GM18511 (cell line): Measurements from ENCODE around the gene NOTCH1.

Experiments
- ATAC-seq: cut with Tn5 transposase; IDR thresholded peaks from one replicate; pipeline ENCODE4 v1.9.1; 2021; ENCODE audit warnings: mild to moderate bottlenecking, moderate library complexity; ENCODE audit not compliant: unreplicated experiment

The NOTCH1 gene

DNA sequence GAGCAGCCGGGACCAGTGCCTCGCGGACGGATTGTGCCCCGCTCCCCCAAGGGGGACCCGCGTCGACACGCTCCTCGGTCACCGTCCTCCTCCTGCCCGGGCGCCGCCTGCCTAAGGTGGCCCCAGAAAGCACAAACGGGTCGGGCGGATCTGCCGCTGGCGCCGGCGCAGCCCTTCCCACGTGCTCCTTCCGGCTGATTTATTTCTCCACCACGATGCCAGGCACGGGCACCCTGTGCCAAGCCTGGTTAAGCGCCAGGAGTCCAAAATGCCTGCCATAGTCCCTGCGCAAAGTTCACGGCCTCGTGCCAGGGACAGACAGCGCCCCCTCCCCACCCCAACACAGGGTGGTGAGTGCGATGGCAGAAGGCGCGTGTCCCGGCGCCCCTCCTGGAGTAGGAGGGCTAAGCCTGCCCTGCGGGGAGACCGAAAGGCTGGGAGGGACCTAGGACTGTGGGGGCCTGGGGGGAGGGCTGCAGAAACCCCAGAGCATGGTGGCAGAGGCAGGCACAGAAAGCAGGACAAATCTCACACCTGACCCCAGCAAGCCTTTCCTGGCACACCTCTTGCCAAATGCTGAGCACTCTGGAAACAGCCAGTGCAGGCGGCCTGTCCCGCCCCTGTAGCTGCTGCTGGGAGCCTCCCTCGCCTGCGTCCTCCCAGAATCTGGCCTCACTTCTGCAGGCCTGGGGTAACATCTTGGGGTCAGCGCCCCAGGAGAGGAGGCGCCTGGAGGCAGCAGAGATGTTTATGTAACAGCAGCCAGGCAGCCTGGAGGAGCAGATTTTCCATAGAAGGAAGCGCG is 1.1 kb upstream of the NOTCH1 start:
- ATAC-seq, result peak; percentile 4

DNA sequence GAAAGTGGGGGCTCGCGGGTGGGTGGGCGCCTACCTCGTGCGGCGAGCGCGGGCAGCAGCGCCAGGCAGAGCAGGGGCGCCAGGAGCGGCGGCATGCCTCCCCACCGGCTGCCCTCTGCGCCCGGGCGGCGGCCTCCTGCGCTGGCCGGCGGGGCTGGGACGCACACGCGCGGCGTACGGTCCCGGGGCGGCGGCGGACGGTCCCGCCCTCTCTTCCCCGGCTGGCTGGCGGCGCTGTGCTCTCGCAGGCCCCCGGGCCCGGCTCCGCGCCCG is 220 bp downstream of the NOTCH1 start:
- no peak for ATAC-seq

DNA sequence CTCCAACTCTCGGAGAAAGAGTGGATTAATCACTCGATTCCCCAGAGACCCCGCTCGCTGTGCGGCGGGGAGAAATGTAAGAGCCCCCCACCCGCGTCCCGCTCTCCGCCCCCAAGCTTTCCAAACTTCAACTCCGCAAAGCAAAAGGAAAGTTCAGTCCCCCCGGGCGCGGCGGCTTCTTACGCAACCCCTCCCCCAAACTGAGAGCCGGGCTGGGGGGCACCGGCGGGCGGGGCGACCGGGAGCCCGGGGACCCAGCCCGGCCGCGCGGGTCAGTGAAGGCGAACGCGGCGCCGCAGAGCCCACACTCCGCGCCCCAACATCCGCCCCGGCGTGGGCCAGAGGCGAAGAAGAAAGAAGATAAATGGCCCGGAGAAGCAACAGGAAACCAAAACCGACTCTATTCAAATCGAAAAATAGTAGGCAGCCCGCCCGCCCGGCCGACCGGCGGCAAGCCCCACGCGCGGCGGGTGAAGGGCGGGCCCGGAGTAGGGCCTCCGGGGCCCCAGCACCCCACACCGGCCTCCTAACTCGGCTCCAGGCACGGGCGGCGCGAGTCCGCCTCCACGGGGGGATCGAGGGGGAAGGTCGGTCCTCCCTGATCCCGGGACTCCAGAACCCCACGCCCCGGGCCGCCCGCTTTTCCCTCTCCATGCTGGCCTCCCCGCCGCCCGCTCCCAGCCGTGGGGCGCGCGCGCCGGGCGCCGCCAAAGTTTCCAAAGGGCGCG is 720 bp downstream of the NOTCH1 start:
- peak; percentile 17 for ATAC-seq

DNA sequence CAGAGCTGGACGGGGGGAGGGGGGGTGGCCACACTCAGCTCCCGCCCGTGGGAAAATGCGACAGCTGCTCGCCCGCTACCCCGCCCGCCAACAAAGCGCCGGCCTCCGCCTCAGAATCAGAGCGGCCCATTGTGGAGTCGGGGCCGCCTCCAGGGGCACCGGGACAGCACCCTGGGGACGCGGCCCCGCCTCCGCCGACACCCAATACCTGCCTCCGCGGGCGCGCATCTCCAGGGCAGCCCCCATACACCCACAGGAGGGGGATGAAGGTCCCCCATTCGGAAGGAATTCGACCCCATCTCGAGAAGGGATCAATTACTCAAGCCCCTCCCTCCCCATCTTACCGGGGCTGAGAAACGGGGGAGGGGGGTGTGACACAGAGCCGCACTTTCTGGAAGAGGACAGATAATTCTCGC is 1.3 kb downstream of the NOTCH1 start:
- ATAC-seq, result no peak

DNA sequence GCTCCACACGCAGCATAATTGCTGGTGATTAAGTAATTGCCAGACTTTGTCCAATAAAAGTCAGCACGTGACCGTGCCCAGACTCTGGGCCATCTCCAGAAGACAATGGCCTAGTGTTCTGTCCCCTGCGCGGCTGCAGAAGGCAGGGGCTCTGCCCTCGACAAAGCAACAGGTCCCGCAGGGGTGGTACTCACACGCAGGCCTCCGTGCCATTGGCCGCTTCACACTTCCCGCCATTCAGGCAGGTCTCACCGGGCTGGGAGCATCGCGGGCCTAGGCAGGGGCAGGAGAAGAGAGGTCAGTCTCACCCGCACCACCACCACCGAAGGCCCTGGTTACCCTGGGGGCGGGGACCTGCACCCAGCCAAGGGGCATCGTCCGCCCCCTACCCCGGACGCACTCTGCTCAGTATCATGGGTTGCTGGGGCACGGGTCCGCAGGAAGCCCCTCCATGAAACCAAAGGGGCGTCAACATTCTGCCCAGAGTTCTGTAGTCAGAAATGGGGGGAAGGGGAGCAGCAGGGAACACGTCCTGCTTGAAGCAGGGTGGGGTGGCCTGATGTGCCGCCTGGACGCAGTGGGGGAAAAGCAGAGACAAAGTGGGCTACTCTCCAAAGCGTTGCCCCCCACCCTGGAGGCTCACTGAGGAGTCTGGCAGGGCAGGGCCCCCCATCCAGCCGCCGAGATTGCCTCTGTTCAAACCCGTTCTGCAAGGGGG is 1.9 kb downstream of the NOTCH1 start:
- ATAC-seq, result no peak

DNA sequence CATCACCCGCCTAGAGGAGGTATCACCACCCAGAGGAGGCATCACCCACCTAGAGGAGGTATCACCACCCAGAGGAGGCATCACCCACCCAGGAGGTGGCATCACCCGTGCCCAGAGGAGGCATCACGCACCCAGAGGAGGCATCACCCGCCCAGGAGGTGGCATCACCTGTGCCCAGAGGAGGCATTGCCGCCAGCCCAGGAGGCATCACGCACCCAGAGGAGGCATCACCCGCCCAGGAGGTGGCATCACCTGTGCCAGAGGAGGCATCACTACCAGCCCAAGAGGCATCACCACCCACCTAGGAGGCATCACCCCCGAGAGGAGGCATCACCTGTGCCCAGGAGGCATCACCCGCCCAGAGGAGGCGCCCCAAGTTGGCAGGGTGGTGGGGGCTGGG is 2.6 kb downstream of the NOTCH1 start:
- no peak for ATAC-seq

DNA sequence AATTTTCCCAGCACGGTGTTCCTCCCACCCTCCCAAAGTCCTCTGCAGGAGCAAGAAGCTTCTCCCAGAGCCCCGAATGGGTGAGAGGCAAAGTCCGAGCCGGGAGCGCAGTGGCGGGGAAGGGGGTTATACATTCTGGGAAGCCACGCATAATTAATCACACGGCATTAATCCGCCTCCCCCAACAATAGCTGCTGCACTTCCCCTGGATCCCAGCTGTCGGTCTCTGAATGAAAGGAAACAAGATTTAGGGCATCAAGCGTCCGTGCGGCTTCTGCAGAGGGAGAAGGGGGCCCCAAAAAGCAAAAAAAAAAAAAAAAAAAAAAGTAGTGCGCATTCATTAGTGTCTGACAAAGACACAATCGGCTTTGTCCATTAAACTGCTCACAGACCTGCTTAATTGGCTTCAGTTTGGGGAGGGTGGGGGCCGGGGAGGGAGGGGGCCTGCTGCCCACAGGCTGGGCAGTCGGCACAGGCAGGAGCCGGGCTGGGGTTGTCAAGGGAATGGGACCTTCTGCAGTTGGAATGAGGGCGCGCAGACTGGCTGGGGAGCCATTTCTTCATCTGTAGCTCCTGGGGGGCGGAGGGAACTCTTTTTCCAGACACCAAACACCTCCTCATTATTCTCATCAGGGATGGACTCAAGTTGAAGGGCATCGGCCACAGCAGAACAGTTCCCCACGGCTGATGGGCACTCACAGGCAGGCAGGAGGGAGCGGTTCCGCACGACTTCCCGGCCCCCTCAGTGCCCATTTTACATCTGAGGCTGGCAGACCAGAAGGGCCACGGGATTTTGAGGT is 3.4 kb downstream of the NOTCH1 start:
- ATAC-seq, result no peak

DNA sequence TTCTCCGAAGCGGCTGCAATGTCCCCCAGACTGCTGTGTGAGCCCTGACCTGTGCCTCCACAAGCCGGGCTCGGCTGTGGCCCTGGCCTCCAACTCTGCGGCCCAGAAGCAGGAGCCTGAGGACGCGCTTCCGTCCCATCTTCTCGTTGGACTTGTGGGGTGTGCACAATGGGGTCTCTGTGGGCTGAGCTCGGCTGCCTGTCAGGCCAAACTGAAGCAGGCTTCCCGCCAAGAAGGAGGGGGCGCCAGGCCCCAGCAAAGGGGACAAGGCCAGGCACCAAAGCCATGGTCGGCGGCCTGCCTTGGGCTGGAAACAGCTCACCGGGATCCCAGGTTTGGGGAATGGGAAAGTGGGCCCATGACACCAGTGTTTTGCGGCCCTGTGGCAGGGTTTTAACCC is 4.1 kb downstream of the NOTCH1 start:
- ATAC-seq, result no peak

DNA sequence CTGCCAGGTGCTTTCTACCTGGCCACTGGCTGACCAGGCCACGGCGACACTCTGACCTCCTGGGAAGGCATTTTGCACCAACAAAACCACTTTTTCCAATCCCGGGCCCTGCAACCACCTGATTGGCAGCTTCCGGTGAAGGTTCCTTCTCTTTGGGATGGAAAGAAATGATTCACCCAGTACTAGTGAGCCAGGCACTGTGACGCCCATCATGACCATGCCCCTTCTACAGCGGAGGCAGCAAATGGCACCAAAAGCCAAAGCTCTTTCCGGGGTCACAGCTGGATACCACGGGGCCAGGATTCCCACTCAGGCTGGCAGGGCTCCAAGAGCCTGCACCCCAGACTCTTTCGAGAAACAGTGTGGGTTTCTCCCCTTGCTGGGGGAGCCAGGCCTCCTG is 4.7 kb downstream of the NOTCH1 start:
- no peak for ATAC-seq

DNA sequence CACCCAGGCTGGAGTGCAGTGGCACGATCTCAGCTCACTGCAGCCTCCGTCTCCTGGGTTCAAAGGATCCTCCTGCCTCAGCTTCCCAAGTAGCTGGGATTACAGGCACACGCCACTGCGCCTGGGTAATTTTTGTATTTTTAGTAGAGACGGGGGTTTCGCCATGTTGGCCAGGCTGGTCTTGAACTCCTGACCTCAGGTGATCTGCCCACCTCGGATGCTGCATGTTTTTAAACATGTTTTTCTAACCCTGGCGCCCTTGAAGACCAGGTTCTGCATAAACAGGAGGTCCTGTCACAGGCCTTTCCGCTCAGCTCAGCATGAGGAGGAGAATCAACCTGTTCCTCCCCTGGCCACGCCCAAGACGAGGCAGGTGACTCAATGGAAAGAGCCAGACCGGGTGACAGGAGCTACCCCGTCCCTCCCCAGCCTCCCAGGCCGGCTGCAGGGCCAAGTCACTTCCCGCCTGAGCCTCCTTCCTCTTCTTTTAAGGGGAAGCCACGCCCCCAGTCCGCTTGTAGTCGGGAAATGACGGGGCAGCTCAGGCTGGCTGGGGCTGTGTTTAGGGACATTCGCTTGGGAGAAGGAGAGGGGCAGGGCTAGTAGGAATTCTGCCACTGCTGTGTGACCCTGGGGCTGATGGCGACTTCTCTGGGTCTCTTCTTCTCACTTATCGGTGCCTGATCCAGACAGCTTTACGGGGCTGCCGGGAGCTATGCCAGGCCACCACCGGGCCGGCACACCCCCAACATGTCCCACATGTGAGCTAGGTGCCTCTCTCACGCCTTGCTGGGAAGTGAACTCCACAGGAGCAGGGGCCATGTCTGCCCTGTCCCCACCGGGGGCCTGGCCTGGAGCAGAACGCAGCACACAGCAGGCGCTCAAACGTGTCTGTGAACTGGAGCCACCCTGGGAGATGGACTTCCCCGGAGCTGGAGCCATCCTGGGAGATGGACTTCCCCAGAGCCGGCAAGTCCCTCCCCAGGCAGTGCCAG is 6.1 kb downstream of the NOTCH1 start:
- no peak for ATAC-seq

DNA sequence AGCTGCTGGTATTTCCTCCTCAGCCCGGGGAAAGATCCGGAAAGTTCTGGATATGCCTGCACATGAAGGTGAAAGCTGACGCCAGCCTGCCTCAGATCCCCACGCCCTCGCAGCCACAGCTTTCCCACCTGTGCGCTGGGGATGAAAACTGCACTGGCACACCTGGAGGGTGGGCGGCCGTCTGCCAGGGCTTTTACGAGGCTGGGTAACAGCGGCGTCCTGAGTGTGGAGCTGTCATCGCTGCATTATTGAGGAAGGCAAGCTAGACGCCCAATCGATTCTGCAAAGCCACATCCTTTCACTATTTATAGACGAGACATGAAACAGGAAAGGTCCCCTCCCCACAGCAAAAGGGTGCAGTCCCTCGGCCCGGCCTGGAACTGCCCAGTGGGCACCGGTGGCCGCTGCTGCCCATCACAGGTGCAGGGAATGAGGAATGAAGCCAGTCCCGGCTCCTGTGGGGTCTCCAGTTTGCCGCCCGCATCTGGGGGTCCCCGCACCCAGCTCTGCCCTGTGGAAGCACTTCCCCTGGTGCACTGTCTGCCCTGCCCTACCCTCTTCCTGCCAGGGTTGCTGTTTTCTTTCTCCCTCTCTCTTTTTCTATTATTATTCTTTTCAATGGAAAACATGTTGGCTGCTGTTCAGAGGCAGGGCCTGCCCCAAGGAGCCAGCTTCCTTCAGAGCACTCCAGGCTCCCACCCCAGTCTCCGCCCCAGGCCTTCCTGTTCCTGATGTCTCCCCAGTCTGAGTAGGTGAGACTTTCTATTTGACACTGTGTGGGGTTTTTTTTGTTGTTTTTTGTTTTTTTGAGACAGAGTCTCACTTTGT is 7.0 kb downstream of the NOTCH1 start:
- ATAC-seq, result no peak

DNA sequence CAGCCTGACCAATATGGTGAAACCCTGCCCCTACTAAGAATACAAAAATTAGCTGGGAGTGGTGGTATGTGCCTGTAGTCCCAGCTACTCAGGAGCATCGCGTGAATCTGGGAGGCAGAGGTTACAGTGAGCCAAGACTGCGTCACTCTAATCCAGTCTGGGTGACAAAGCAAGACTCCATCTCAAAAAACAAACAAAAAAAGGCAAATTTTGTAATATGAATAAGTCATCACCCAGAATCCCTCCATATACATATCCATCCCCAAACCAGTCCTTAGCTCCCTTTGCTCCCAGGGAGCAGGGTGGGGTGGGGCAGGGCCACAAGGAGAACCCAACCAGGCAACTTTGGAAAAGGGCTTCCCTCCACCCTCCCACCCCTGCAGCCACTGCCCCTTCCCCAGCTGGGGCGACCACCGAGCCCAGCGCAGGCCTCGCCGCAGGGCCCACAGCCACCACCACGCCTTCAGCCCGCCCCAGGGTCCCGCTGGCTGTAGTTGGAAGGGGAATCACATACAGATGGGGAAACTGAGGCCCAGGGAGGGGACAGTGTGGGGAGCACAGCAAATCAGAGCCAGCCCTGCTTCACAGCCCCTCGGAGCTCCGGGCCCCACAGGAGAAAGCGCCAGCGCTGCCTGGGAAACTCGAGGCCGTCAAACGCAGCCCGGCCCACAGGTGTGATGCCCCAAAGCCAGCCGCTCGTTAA is 7.8 kb downstream of the NOTCH1 start:
- ATAC-seq, result no peak

DNA sequence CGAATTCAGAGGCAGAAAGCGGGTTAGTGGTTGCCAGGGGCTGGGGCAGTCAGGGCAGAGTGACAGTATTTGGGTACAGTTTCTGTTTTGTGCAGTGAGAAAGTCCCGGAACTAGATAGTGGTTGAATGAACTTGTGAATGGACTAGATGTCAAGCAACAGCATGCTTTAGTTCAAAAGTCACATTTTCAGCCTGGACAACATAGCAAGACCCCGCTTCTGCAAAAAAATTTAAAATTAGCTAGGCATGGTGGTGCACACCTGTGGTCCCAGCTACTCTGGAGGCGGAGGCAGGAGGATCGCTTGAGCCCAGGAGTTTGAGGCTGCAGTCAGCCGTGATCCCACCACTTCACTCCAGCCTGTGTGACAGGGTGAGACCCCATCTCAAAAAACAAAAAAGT is 8.4 kb downstream of the NOTCH1 start:
- ATAC-seq, result no peak

DNA sequence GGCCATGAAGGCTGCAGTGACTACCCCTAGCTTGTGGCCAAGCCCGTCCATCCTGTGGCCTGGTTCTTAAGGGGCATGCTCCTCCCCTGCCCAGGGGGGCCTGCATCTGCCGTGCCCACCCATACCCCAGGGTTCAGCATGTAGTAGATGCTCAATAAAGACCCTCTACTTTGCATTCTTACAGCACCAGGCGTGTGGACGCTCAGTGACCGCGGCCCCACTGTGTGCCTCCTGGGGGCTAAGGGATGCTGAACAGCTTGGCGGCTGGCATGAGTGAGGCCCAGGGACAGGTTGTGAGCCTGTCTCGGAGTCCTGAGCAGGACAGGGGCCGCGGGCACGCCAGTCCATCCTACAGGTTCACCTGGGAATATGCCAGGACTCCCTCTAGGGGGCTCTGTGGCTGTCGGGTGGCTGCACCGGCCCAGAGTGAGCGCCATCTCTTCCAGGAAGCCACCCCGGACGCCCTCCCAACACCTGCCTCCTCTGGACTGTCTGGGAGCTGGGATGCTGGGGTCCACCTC is 9.1 kb downstream of the NOTCH1 start:
- ATAC-seq, result no peak

DNA sequence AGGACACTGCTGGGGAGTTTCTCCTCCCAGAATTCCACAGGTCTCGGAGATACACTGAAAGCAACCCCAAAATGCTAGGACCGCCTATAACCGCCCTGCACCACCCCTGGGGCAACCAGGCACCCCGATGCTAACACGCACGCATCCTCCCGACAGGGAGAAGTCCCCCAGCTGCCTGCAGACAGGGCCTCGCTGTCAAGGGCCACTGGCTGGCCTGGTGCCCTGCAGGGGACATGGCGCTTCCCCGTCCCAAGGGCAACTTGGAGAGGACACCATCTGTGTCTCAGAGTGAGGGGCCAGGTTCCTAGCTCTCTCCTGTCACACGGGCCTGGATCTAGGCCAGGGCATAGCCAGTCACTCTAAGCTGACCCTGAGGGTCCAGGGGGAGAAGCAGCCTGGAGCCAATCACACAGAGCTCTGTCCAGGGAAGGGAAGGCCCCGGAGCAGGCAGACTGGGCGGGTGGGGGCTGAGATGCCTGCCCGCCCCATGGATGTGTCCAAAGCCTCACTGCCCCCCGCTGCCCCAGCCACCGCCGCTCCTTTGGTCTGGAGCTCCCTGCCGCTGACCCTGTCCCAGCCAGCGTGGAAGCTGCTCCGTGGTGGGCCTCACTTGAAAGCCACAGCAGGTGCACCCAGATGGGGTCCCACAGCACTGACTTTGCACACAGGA is 9.7 kb downstream of the NOTCH1 start:
- no peak for ATAC-seq

DNA sequence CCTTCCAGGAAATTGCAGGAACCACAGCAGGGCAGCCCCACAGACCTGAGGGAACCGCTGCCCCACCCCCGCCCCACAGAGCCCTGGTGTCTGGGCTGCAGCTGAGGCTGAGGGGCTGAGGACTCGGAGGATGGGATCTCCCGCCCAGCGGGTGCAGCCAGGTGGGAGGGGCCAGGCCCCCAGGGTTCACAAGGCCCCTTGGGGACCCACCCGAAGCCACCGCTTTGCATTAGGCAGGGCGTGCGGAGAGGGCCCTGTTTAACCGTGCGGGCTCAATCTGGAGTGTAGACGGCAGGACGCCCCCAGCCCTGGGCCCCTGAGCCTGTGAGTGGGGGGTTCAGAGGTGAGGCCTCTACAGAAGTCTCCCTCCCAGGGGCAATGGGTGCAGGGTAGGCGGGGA is 10.8 kb downstream of the NOTCH1 start:
- no peak for ATAC-seq

DNA sequence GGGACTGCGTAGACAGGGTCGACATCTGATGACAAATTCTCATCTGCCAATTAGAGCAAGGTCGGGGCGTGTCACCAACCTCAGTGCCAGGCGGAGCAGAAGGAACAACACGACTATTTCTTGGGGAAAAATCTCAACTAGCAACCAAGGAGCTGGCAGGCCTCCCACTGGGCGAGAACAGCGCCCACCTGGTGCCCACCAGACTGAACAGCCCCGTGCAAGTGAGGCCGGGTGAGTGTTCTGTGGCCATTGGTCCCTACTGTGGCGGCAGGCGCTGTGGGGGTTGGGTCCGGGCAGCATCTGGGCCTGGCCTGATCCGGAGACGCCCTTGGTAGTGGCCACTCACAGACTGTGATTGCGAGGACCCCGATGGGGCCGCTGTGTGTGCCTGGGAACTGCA is 11.5 kb downstream of the NOTCH1 start:
- no peak for ATAC-seq

DNA sequence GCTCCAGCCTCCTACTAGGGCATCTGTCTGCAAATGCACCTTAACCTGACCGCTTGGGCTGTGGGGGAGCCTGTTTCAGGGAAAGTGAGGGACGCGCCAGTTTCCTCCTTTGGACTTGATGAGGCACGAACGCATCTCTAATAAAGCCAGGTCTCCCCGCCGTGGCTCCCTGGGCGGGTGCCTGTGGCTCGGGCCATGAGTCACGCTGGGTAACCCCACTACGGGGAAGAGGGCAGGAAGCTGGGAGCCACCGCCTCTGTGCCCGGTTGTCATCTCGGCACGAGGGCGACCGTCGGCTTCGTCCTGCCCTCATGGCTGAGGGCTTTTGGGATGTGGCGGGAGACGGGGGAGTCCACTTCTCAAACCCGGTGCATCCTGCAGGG is 12.1 kb downstream of the NOTCH1 start:
- no peak for ATAC-seq
